Activated T-helper 1 cell treated with anti-CD3 and anti-CD28 coated beads, Interleukin-12 subunit alpha, Interleukin-12 subunit beta, Interleukin-2, Interleukin-4 antibody, amounts not matched to agents 30 ng/mL and 10 ng/mL and 1 ng/mL, durations not matched to agents 14 hours and 24 hours and 36 hours (primary cell): ENCODE measurements around the gene CLCF1. TPM values are rescaled to one million over a fixed set of nuclear protein-coding genes. Genes with fewer than 3 reads are reported as not detected.

ENCODE experiments used
- DNase-seq: peaks from one replicate; pipeline ENCODE4 v3.0.0; 2021; ENCODE audit warnings: low spot score
- H3K27ac Mint-ChIP-seq: one replicate; pipeline ENCODE4 v1.8.0; 2021; ENCODE audit warnings: mild to moderate bottlenecking, mixed read lengths
- H3K27me3 Mint-ChIP-seq: one replicate; pipeline ENCODE4 v1.8.0; 2022; ENCODE audit warnings: mild to moderate bottlenecking, moderate library complexity, mixed read lengths; ENCODE audit not compliant: insufficient read depth
- H3K36me3 Mint-ChIP-seq: one replicate; pipeline ENCODE4 v1.8.0; 2021; ENCODE audit warnings: low read depth, mixed read lengths
- H3K4me1 Mint-ChIP-seq: one replicate; pipeline ENCODE4 v1.8.0; 2021; ENCODE audit warnings: low read depth, mixed read lengths
- H3K4me3 Mint-ChIP-seq: one replicate; pipeline ENCODE4 v1.8.0; 2021; ENCODE audit warnings: mild to moderate bottlenecking, moderate library complexity, mixed read lengths
- H3K9me3 Mint-ChIP-seq: one replicate; pipeline ENCODE4 v1.8.0; 2021; ENCODE audit warnings: mixed read lengths
- intact Hi-C: fragments of 100-400 bp; cut with micrococcal nuclease; formaldehyde crosslinking; loops from one replicate; pipeline ENCODE4 v1.15.1; 2024
- total RNA-seq: library from RNA; stranded (reverse); gene quantifications from 2 replicates; pipeline ENCODE4 v1.2.3, GENCODE V29; 2022

CLCF1 gene
- total RNA-seq, 1 donor from 2014 or later: 0.73 TPM

DNA sequence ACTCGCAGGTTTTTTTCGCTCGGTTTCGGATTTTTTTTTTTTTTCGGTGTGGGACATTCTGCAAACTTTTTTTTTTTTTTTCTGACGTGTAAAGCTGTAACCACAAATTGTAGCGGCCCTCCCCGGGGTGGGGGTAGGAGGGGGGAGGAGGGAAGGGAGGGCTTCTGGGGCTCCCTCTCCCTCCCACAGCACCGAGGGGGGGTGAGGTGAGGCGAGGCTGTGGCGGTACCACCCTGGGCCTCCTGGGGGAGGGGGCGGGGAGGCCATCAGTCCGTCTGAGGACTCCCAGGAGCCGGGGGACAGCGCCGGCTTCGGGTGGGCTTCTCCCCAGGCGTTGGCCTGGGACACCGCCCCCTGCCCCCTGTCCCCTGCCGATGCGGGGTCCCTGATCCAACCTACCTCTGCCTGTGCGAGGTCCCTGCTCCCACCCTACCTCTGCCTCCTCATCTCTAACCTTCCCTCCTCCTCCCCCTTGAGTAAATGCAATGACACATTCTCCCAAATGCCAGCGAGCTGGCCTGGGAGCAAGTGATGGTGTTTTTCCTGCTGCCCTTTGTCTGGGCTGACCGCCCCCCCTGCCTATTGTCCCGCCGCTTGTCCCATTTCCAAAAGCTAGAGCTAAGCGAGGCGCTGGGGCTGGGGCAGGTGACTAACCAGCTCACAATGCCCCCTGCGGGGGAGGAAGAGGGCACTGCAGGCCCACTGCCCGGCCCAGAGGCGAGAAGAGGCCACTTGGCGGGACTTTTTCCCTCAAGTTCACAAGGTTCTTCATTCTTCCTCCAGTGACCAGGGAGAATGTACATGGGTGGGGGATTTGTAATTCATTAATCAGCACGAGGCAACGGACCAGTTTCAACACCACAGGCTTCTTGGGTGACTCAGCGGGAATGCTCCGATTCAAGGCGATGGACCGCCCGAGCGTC, 511 bp upstream of the CLCF1 start:
- intact Hi-C loops: loop anchor here (1.0 kb wide), 3 partner anchors 8 to 28 kb away; partner anchors contain the start of gene POLD4

DNA sequence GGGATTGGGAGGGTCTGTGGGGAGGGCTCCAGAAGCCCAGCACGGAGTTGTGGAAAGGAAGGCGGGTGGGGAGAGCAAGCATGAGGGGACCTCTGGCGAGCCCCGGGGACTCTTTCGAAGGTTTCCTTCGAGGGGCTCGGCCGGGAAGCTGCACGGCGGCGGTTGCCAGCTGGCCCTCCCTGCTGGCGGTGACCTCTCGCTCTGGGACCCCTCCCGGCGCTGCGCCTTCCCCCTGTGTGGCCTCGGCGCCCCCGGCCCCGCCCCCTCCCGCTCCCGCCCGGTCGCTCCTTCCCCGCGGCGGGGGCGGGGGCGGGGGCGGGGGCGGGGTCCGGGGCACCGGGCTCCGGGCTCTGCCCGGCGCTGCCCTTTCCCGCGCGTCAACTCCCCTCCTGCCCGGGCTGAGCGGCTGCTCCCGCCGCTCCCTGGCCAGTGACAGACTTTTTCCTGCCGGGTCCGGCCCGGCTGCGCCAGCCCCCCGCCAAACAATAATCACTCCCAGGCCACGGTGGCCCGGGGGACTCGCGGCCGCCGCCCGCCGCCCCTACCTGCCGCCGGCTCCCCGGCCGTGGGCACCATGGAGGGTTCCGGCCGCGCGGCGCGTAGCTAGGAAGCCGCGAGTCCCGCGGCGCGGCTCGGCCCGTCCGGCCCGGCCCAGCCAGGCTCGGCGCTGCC, 941 bp downstream of the CLCF1 start:
- Mint-ChIP-seq H3K4me1 (peaks cover 26% of the 10 kb centered on the region), H3K36me3 (no peaks in the 10 kb centered on the region), H3K27ac (no peak overlapping the region), H3K27me3 (peaks cover 60% of the 10 kb centered on the region), H3K9me3 (no peaks in the 10 kb centered on the region), H3K4me3 (no peak overlapping the region)
- DNase-seq: no peak
- intact Hi-C loops: no loop called here

More for the DNA sequence above, 511 bp upstream of the CLCF1 start:
- no peaks in the 10 kb centered on the region for H3K36me3 Mint-ChIP-seq
- H3K4me3 Mint-ChIP-seq: peak overlapping the region; percentile 87
- no peaks in the 10 kb centered on the region for H3K9me3 Mint-ChIP-seq
- peaks cover 20% of the 10 kb centered on the region for H3K4me1 Mint-ChIP-seq
- H3K27me3 Mint-ChIP-seq: peaks cover 58% of the 10 kb centered on the region
- DNase-seq: peak; percentile 32
- H3K27ac Mint-ChIP-seq: peak overlapping the region; percentile 72

DNA sequence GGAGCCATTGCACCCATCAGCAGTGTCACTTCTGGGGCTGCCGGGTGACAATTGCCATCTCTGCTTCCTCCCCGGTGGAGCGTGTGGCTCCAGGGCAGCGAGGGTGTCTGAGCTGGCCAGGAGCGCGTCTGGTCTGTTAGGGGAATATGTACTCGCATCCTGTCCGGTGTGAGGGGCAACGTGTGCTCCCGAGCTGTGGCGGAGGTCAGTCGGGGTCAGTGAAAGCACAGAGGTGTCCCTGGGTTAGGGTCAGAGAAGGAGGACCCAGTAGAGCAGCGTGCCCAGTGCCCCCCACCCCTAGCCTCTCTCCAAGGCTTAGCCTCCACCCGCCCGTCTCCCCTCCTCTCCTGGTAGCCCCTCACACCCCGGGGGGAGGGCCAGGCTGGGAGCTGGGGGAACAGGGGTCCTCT, 1.5 kb downstream of the CLCF1 start:
- peaks cover 26% of the 10 kb centered on the region for H3K4me1 Mint-ChIP-seq
- H3K4me3 Mint-ChIP-seq: peak overlapping the region; percentile 80
- peaks cover 62% of the 10 kb centered on the region for H3K27me3 Mint-ChIP-seq
- intact Hi-C loops: no loop called here
- DNase-seq: no peak
- H3K36me3 Mint-ChIP-seq: no peaks in the 10 kb centered on the region
- no peaks in the 10 kb centered on the region for H3K9me3 Mint-ChIP-seq
- peak overlapping the region; percentile 49 for H3K27ac Mint-ChIP-seq

DNA sequence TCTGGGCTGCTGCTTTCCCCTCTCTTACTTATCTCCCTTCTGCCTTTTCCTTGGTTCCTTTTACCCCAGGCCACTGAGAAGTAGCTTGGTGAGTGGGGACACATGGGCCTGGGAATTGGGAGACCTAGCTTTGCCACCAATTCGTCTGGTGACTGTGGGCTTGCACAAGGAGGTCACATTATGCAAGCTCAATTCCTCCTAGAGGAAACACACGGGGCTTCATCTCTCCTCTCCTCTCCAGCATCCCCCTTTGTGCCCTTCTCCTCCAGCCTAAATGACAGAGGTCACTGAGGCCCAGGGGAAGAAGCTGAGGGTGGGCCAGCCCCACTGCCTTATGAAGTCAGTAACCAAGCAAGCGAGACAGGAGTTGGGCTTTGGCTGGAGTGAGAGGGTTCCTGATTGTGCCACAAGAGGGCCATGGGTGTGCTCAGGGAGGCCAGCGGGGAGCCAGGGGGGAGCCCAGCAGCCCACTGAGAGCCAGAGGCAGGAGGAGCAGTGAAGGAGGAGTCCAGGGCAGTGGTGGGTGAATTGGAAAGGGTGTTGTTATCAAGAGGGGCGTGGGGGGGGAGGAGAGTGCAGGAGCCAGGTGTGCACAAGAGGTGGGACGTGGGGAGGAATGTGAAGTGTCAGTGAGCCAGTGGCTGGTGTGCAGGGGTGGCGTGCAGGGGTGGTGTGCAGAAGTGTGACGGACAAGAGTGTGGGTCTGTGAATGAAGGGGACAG, 2.0 kb downstream of the CLCF1 start:
- no peaks in the 10 kb centered on the region for H3K36me3 Mint-ChIP-seq
- peak overlapping the region; percentile 80 for H3K4me3 Mint-ChIP-seq
- no peak for DNase-seq
- intact Hi-C loops: no loop called here
- H3K27me3 Mint-ChIP-seq: peaks cover 58% of the 10 kb centered on the region
- H3K9me3 Mint-ChIP-seq: no peaks in the 10 kb centered on the region
- H3K27ac Mint-ChIP-seq: peak overlapping the region; percentile 49
- peaks cover 26% of the 10 kb centered on the region for H3K4me1 Mint-ChIP-seq

DNA sequence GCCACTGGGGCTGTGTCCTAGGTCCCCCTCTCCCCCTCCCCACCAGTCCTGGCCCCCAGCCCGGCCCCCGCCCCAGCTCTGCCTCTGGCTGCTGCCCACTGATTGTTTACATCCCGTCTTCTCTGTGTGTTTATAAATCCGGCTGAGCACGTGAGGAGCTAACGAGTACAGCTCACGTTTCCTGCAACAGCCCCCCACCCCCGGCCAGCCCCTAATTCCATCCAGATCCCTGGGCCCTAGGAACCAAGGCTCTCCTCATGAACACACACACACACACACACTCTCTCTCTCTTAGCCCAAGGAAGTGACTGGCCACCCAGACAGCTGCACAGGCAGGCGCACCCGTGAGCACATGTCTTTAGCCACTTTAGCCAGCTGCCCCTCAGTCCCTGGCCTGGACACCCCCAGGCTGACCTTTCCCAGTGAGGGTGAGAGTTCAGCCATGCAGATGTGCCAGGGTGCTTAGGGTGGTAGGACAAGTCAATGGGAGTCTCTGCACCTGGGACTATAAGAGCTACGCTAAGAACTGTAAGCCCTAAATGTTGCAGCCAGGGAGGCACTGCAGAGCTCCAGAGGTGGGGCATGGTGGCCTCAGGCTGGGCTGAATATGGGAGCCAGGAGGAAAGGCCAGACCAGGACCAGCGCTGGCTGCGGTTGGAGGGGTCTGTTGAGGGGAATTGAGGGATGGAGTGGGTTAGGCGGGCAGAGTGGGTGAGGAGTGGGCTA, 2.9 kb downstream of the CLCF1 start:
- H3K27ac Mint-ChIP-seq: no peak overlapping the region
- no peaks in the 10 kb centered on the region for H3K9me3 Mint-ChIP-seq
- H3K36me3 Mint-ChIP-seq: no peaks in the 10 kb centered on the region
- peak overlapping the region; percentile 37 for H3K4me3 Mint-ChIP-seq
- intact Hi-C loops: no loop called here
- H3K27me3 Mint-ChIP-seq: peaks cover 57% of the 10 kb centered on the region
- no peak for DNase-seq
- H3K4me1 Mint-ChIP-seq: peaks cover 26% of the 10 kb centered on the region

DNA sequence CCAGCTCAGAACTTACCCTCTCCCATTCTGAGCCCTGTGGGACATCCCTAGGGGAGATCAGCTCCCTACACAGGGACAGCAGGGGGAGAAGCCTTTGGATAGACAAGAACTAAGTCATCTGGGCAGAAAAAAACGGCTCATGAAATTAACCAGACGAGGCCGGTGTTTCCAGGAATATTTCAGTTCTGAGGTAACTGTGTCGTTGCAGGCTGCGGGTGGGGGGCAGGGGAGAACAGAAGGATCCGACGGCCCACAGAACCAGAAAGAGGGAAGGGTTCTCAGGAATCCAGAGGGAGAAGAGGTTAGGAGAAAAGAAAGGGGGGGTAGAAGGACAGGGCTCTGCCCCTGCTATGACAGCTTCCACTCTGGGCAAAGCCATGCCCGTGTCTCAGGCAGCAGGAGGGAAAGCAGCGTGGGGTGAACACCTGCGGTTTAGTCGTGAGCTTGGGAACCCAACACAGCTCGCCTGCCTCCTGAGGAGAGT, 3.6 kb downstream of the CLCF1 start:
- H3K9me3 Mint-ChIP-seq: no peaks in the 10 kb centered on the region
- H3K27me3 Mint-ChIP-seq: peaks cover 56% of the 10 kb centered on the region
- H3K4me3 Mint-ChIP-seq: no peak overlapping the region
- DNase-seq: no peak
- H3K27ac Mint-ChIP-seq: no peak overlapping the region
- H3K36me3 Mint-ChIP-seq: no peaks in the 10 kb centered on the region
- H3K4me1 Mint-ChIP-seq: peaks cover 27% of the 10 kb centered on the region
- intact Hi-C loops: no loop called here

DNA sequence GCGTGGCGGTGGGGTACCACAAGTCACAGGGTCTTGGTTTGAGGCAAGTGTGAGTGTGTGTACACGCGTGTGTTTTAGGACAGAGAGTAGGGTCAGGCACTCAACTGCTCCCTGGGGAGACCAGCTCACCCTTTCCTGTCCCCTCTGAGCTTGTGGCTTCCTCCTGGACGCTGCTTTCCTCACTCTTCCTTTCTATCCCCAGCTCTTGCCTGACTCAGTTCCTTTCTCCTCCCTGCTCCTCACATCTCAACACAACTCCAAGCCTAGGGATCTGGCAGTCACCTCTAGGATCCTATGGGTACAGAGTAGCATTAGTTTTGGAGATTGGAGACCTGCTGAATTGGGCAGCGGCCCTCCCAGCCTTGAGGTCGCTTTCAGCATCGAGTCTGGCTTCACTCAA, 4.1 kb downstream of the CLCF1 start:
- Mint-ChIP-seq H3K36me3 (no peaks in the 10 kb centered on the region), H3K27ac (no peak overlapping the region), H3K4me3 (no peak overlapping the region), H3K4me1 (peaks cover 27% of the 10 kb centered on the region), H3K27me3 (peaks cover 52% of the 10 kb centered on the region), H3K9me3 (no peaks in the 10 kb centered on the region)
- no peak for DNase-seq
- intact Hi-C loops: no loop called here

DNA sequence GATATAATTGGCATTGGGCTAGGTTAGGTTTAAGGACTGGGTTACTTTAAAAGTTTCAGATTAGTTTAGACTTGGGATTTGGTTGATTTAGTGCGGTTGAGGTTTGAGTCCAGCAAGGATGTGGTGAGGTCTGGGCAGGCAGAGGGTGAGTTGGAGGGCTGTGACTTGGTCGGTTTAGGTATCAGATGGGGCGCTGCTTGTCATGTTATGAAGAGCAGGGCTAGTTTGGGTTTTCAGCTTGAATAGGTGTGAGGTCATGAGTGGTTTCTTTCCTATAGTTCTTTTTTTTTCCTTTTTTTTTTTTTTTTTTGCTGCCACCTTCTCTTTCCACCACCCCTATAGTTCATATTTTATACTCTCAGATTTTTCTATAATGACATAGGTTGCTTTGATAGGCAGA, 4.8 kb downstream of the CLCF1 start:
- peaks cover 21% of the 10 kb centered on the region for H3K4me1 Mint-ChIP-seq
- peaks cover 48% of the 10 kb centered on the region for H3K27me3 Mint-ChIP-seq
- intact Hi-C loops: loop anchor here (1.0 kb wide), 1 partner anchor 11 kb away; no protein-coding TSS in a partner anchor
- DNase-seq: no peak
- no peaks in the 10 kb centered on the region for H3K9me3 Mint-ChIP-seq
- H3K36me3 Mint-ChIP-seq: no peaks in the 10 kb centered on the region
- no peak overlapping the region for H3K27ac Mint-ChIP-seq
- no peak overlapping the region for H3K4me3 Mint-ChIP-seq

DNA sequence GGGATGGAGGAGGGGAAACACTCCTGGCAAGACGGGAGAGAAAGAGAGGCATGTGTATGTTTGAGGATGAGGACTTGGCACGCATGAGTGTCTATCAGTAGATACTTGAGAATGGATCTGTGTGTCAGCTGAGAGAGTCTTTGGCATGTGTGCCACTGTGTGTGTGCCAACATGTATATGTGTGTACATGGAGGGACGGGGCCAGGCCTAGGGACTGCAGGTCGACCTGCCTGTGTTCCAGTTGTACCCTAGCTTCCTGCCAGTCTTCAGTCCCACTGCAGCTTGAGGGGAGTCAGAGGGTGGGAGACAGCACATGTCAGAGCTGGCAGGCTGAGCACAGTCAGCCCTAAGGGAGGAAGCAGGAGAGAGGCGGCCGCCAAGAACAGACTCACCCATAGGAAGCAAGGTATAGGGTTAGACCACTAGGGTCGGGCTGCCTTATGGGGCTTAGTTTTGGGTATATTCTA, 5.6 kb downstream of the CLCF1 start:
- no peak overlapping the region for H3K4me3 Mint-ChIP-seq
- no peak for DNase-seq
- peaks cover 48% of the 10 kb centered on the region for H3K27me3 Mint-ChIP-seq
- no peak overlapping the region for H3K27ac Mint-ChIP-seq
- no peaks in the 10 kb centered on the region for H3K36me3 Mint-ChIP-seq
- H3K4me1 Mint-ChIP-seq: peaks cover 21% of the 10 kb centered on the region
- no peaks in the 10 kb centered on the region for H3K9me3 Mint-ChIP-seq
- intact Hi-C loops: loop anchor here (1.0 kb wide), 1 partner anchor 10 kb away; no protein-coding TSS in a partner anchor

DNA sequence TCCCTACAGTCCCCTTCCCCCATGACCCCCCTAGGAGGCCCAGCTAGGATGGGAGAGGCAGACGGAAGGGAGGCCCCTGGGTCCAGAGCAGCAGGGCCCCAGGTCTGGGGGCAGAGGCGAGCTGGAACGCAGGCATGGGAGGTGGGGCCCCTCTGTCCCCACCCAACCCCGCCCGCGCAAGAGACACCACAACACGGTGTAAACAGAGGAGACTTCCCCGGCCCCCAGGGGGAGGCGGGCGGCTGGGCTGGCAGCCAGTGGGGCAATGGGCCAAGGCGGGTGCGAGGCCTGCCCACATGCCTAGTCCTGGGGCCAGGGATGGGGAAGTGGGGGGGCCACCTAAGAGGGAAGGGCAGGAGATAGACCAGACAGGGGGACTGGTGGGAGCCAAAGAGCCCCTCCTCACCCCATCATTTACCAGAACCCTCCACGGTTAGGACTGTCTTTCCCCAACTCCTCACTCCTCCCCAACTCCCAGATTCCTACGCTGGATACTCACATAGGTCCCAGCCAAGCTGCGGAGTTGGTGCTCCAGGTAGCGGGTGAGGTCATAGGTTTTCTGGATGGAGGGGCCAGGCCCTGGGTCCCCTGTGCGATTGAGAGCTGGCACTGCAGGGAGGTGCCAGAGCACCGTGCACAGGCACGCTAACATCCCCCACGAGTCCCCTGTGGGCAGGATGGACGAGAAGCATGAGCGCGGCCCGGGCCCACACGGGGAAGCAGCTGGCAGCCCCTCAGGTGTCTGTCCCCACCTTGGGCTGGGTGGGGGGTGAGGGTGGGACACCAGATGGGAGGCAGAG, 6.2 kb downstream of the CLCF1 start:
- DNase-seq: no peak
- Mint-ChIP-seq H3K9me3 (no peaks in the 10 kb centered on the region), H3K4me3 (no peak overlapping the region), H3K27ac (no peak overlapping the region), H3K4me1 (peaks cover 21% of the 10 kb centered on the region), H3K36me3 (no peaks in the 10 kb centered on the region), H3K27me3 (peaks cover 55% of the 10 kb centered on the region)
- intact Hi-C loops: no loop called here

DNA sequence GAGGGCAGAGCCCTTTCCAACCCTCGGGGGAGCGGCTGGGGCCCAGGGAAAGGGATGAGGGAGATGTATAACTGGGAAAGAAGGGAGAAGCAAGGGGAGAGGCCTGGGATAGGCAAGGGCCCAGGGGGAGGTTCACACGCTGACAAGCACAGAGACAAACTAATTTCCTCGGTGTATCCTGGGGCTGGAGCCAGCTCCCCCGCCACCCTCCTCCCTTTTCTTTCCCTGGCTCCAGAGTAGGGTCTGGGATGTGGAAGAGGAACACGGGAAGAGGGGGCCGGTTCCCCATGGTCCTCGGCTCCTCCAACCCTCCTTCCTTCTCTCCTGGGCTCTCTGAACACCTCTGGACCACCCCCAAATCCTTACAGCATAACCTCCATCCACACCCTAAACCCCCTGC, 6.9 kb downstream of the CLCF1 start:
- no peaks in the 10 kb centered on the region for H3K36me3 Mint-ChIP-seq
- peaks cover 52% of the 10 kb centered on the region for H3K27me3 Mint-ChIP-seq
- H3K4me1 Mint-ChIP-seq: peaks cover 18% of the 10 kb centered on the region
- no peak overlapping the region for H3K4me3 Mint-ChIP-seq
- H3K9me3 Mint-ChIP-seq: no peaks in the 10 kb centered on the region
- H3K27ac Mint-ChIP-seq: no peak overlapping the region
- intact Hi-C loops: no loop called here
- DNase-seq: no peak
